ENCODE measurements around the gene BEST4. TPM values are rescaled to one million over a fixed set of nuclear protein-coding genes. Genes with fewer than 3 reads are reported as not detected.
A peak's percentile ranks its signal among the peaks of the same experiment; 100 is the strongest.

The BEST4 gene
- total and polyA plus RNA-seq, 2 of the 13 experiments (the other 11 are each of a cell fraction or from before 2014, with no cell fraction given) = 0.77 to 1.4 TPM

DNA sequence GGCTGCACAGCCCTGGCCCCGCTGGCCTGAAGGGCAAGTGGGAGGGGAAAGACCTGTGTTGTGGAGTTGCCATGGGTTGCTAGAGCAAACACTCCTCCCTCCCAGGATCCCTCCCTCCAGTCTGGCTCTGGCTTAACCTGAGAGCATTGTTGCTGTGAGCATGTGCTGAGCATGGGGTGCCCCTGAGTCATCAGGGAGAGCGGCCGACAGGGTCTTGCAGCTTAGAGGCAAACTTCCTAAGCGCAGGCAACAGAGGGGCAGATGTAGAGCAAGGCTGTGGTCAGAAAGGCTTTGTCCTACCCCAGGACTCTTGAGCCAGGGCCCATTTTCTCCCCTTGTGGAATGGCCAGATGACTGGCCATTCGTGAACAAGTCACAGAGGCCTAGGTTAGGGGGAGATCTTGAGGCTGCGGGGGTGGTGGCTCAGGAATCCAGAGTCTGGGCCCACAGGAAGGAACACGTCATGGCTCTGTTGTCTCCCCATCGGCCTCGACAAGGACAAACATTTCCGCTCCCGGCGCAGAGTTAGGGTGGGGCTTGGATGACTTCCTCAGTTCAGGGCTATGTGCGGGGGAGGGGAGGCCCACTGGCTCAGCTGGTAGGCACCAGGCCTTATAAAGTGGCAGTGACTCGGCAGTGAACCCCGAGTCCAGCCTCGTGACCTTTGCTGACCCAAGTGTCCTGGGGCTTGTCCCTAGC lies 19.5 kb upstream of the BEST4 start (continued):
- TF ChIP-seq, protein P1, sequence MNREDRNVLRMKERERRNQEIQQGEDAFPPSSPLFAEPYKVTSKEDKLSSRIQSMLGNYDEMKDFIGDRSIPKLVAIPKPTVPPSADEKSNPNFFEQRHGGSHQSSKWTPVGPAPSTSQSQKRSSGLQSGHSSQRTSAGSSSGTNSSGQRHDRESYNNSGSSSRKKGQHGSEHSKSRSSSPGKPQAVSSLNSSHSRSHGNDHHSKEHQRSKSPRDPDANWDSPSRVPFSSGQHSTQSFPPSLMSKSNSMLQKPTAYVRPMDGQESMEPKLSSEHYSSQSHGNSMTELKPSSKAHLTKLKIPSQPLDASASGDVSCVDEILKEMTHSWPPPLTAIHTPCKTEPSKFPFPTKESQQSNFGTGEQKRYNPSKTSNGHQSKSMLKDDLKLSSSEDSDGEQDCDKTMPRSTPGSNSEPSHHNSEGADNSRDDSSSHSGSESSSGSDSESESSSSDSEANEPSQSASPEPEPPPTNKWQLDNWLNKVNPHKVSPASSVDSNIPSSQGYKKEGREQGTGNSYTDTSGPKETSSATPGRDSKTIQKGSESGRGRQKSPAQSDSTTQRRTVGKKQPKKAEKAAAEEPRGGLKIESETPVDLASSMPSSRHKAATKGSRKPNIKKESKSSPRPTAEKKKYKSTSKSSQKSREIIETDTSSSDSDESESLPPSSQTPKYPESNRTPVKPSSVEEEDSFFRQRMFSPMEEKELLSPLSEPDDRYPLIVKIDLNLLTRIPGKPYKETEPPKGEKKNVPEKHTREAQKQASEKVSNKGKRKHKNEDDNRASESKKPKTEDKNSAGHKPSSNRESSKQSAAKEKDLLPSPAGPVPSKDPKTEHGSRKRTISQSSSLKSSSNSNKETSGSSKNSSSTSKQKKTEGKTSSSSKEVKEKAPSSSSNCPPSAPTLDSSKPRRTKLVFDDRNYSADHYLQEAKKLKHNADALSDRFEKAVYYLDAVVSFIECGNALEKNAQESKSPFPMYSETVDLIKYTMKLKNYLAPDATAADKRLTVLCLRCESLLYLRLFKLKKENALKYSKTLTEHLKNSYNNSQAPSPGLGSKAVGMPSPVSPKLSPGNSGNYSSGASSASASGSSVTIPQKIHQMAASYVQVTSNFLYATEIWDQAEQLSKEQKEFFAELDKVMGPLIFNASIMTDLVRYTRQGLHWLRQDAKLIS (CRISPR knock-in tag; IDR thresholded peaks at IDR 0.05) = no peak
- TF ChIP-seq KAT8 (CRISPR knock-in tag; IDR thresholded peaks at IDR 0.05) (no peak; the same call in 1 of the 2 replicates), TMF1 (CRISPR knock-in tag; IDR thresholded peaks at IDR 0.05; ENCODE audit: low read depth) (peak; percentile 80; the same call in 1 of the 2 replicates), SCMH1 (CRISPR knock-in tag; IDR thresholded peaks at IDR 0.05; ENCODE audit: borderline replicate concordance) (no peak), ATAD3A (CRISPR knock-in tag; IDR thresholded peaks at IDR 0.05) (no peak), CCDC6 (CRISPR knock-in tag; IDR thresholded peaks at IDR 0.05) (peak; percentile 85; the same call in 1 of the 2 replicates), ZNF232 (CRISPR knock-in tag; IDR thresholded peaks at IDR 0.05; ENCODE audit: borderline replicate concordance) (peak; percentile 89), RXRA (CRISPR knock-in tag; IDR thresholded peaks at IDR 0.05) (no peak; the same call in none of the 2 replicates), JDP2 (CRISPR knock-in tag; IDR thresholded peaks at IDR 0.05; ENCODE audit: borderline replicate concordance) (no peak), RXRB (CRISPR knock-in tag; IDR thresholded peaks at IDR 0.05; ENCODE audit: borderline replicate concordance) (peak; percentile 63), ZNF460 (CRISPR knock-in tag; IDR thresholded peaks at IDR 0.05; ENCODE audit: borderline replicate concordance) (peak; percentile 19; the same call in 1 of the 2 replicates), ZMAT3 (CRISPR knock-in tag; conservative IDR thresholded peaks at IDR 0.05) (peak; percentile 84), ZNF121 (CRISPR knock-in tag; IDR thresholded peaks at IDR 0.05) (peak; percentile 81; the same call in 1 of the 2 replicates), ZNF350 (CRISPR knock-in tag; IDR thresholded peaks at IDR 0.05; ENCODE audit: borderline replicate concordance, low read depth) (peak; percentile 93; the same call in 1 of the 2 replicates), U2AF1 (optimal IDR thresholded peaks at IDR 0.05; ENCODE audit: low read depth, low read length) (no peak)
- TF ChIP-seq, protein P2, sequence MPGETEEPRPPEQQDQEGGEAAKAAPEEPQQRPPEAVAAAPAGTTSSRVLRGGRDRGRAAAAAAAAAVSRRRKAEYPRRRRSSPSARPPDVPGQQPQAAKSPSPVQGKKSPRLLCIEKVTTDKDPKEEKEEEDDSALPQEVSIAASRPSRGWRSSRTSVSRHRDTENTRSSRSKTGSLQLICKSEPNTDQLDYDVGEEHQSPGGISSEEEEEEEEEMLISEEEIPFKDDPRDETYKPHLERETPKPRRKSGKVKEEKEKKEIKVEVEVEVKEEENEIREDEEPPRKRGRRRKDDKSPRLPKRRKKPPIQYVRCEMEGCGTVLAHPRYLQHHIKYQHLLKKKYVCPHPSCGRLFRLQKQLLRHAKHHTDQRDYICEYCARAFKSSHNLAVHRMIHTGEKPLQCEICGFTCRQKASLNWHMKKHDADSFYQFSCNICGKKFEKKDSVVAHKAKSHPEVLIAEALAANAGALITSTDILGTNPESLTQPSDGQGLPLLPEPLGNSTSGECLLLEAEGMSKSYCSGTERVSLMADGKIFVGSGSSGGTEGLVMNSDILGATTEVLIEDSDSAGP (CRISPR knock-in tag; IDR thresholded peaks at IDR 0.05; ENCODE audit: borderline replicate concordance) = peak; percentile 80; the same call in 1 of the 2 replicates
- TF ChIP-seq, protein P3, sequence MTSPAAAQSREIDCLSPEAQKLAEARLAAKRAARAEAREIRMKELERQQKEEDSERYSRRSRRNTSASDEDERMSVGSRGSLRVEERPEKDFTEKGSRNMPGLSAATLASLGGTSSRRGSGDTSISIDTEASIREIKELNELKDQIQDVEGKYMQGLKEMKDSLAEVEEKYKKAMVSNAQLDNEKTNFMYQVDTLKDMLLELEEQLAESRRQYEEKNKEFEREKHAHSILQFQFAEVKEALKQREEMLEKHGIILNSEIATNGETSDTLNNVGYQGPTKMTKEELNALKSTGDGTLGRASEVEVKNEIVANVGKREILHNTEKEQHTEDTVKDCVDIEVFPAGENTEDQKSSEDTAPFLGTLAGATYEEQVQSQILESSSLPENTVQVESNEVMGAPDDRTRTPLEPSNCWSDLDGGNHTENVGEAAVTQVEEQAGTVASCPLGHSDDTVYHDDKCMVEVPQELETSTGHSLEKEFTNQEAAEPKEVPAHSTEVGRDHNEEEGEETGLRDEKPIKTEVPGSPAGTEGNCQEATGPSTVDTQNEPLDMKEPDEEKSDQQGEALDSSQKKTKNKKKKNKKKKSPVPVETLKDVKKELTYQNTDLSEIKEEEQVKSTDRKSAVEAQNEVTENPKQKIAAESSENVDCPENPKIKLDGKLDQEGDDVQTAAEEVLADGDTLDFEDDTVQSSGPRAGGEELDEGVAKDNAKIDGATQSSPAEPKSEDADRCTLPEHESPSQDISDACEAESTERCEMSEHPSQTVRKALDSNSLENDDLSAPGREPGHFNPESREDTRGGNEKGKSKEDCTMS (CRISPR knock-in tag; conservative IDR thresholded peaks at IDR 0.05) = no peak
- TF ChIP-seq, protein P4, sequence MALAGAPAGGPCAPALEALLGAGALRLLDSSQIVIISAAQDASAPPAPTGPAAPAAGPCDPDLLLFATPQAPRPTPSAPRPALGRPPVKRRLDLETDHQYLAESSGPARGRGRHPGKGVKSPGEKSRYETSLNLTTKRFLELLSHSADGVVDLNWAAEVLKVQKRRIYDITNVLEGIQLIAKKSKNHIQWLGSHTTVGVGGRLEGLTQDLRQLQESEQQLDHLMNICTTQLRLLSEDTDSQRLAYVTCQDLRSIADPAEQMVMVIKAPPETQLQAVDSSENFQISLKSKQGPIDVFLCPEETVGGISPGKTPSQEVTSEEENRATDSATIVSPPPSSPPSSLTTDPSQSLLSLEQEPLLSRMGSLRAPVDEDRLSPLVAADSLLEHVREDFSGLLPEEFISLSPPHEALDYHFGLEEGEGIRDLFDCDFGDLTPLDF (CRISPR knock-in tag; IDR thresholded peaks at IDR 0.05) = no peak
- TF ChIP-seq, protein P5, sequence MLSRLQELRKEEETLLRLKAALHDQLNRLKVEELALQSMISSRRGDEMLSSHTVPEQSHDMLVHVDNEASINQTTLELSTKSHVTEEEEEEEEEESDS (CRISPR knock-in tag; IDR thresholded peaks at IDR 0.05; ENCODE audit: borderline replicate concordance) = peak; percentile 92; the same call in 1 of the 2 replicates

Measured in HepG2 (cell line).